Breast epithelium (tissue), 3 donors: ENCODE results near the gene USP2.

Experiments used
- CTCF ChIP-seq, 3 donors: fragments of 450-650 bp; IDR thresholded peaks; one replicate each; pipeline ENCODE4 v1.5.1; 2016 to 2017; ENCODE audit warnings: antibody characterized with exemption in 3 of 3, mild to moderate bottlenecking in 3 of 3, moderate library complexity in 3 of 3
- POLR2A ChIP-seq: fragments of 450-650 bp; IDR thresholded peaks from one replicate; pipeline ENCODE4 v1.6.1; 2016; ENCODE audit warnings: antibody characterized with exemption, mild to moderate bottlenecking, moderate library complexity
- POLR2AphosphoS5 ChIP-seq, 3 donors: sonication (generic); formaldehyde crosslinking; IDR thresholded peaks; one replicate each; pipeline ENCODE4 v1.6.1; 2017; ENCODE audit warnings: antibody characterized with exemption in 3 of 3

- TF ChIP-seq CTCF (IDR thresholded peaks at IDR 0.05) (no peak), POLR2A (no peak), POLR2AphosphoS5 (IDR thresholded peaks at IDR 0.05) (no peak)
These were observed 29.0 kb upstream of the USP2 start for GRCh38 chr11:119410501-119410900.
